ENCODE results near the gene VEGFB.

VEGFB gene

DNA sequence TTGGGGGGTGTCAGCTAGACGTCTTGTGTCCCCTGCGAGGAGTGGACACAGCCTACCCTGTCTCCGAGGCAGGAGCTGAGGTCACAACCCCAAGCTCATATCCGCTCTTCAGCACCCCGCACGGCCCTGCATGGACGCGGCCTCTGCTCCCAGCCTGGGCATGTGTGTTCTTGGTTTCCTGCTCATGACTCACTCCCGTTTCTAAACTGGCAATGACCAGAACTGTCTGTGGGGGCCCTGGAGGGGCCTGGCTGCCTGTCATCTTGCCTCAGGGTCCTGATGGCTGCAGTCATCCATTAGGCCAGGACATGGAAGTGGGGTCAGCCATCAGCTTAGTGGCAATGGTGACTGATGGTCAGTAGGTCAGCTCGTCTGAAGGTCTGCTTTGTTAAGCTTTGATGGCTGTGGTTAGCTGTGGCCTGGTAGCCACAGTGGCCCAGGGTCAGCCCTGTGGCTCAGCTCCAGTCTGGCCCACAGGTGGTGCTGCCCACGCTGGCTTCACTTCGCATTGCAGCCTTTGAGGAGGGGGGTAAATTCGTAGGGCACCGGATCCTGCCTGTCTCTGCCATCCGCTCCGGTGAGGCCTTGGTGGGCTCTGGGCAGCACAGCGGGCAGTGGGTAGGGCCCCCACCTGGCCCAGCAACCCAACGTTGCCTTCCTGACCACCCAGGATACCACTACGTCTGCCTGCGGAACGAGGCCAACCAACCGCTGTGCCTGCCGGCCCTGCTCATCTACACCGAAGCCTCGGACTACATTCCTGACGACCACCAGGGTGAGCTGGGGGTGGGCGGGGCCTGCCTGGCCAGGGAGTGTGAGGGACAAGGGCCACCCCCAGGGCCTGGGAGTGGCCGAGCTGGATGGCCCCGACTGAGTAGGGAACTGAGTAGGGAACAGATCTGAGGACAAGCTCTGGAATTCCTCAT is 28.9 kb downstream of the VEGFB start:
- no peak for DNase-seq

DNA sequence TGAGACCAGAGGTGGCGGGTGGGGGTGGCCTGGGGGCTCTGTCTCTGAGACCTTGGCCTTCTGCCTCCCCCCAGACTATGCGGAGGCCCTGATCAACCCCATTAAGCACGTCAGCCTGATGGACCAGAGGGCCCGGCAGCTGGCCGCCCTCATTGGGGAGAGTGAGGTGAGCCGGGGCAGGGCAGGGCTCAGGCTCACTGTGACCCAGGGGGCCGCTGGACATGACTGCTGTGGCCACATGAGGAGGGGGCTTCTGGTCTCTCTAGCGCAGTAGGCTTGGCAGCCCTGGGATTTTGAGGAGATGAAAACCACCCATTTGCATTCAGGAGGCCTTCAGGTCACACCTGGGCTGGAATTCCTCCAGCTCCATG is 29.5 kb downstream of the VEGFB start:
- DNase-seq: no peak

DNA sequence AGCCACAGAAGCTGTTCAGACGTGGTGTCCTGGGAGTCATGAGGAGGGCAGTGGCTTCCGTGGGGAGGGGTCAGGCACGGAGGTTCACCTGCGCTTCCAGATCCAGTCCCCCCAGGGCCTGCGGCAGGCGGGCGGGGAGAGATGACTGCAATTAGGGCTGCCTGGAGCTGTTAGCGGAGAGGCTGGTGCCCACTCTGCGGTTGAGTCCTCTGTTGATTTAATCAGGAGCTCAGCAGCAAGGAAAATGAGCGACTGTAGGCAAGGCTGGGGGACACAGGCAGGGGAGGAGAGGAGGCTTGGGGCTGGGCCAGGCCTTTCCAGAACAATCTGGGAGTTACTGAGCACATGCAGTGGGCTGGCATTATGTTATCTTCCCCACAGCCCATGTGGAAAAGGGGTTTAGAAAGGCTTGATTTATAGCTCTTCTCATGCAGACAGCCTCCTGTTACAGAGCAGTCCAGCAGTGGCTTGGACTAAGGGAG is 30.0 kb downstream of the VEGFB start:
- DNase-seq: no peak

DNA sequence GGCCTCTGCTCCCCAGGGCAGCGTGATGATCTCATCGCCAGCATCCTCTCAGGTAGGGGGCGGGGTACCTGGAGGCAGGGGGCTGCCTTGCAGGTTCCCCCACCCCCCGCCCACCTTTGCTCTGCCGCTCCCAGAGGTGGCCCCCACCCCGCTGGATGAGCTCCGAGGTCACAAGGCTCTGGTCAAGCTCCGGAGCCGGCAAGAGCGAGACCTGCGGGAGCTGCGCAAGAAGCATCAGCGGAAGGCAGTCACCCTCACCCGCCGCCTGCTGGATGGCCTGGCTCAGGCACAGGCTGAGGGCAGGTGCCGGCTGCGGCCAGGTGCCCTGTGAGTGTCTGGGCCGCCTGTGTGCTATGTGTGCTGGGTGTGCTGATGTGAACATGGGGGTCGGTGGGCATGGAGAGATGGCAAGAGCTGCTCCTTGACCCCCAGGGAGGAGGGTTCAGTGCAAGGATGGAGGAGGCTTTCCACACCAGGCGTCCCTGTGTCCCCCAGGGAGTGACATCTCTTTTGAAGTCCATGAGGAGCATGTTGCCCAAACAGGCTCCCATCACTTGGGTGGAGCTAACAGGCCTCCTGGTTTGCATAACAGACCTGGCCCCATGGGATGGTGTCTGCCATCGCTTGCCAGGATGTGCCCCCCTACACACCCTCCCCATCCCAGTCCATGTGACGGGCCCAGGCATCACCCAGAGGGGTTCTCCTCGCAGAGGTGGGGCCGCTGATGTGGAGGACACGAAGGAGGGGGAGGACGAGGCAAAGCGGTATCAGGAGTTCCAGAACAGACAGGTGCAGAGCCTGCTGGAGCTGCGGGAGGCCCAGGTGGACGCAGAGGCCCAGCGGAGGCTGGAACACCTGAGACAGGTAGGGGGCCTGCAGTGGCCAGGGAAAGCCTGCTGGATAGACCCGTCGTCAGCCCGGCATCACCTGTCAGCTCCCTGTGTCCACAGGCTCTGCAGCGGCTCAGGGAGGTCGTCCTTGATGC is 31.1 kb downstream of the VEGFB start:
- DNase-seq: no peak

DNA sequence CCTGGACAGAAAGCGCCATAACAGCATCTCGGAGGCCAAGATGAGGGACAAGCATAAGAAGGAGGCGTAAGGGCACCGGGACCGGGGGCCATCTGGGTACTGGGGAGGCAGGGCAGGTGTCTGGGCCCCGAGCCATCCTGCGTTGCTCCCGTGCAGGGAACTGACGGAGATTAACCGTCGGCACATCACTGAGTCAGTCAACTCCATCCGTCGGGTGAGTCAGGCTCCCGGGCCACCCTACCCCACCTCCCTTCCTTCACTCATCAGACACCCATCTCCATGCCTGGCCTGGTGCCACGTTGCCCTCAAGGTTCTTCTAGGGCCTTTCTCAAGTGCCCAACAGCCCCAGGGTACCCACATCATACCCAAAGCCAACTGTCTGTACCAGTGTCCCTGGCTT is 32.0 kb downstream of the VEGFB start:
- DNase-seq: no peak

DNA sequence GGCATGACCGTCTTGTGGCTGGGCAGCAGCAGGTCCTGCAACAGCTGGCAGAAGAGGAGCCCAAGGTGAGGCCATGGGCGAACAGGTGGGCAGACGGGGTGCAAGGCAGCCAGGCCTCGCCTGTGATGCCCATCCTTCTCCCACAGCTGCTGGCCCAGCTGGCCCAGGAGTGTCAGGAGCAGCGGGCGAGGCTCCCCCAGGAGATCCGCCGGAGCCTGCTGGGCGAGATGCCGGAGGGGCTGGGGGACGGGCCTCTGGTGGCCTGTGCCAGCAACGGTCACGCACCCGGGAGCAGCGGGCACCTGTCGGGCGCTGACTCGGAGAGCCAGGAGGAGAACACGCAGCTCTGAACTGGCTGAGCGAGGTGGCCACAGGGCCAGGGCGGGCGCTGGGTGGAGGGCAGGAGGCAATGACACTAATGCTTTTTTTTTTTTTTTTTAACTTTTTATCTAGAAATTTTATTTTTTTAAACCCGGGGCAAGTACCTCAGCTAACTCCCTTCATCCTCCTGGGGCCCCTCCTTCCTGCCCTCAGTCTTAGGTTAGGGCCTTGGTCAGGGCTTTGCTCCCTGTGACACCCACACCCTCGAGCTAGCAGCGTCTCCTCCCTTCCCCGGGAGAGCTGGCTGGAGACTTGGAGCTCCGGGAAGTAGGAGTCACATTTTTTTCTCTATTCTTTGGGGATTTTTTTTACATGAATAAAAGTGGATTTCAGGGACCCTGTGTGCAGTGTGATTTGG is 33.0 kb downstream of the VEGFB start:
- DNase-seq: no peak

DNA sequence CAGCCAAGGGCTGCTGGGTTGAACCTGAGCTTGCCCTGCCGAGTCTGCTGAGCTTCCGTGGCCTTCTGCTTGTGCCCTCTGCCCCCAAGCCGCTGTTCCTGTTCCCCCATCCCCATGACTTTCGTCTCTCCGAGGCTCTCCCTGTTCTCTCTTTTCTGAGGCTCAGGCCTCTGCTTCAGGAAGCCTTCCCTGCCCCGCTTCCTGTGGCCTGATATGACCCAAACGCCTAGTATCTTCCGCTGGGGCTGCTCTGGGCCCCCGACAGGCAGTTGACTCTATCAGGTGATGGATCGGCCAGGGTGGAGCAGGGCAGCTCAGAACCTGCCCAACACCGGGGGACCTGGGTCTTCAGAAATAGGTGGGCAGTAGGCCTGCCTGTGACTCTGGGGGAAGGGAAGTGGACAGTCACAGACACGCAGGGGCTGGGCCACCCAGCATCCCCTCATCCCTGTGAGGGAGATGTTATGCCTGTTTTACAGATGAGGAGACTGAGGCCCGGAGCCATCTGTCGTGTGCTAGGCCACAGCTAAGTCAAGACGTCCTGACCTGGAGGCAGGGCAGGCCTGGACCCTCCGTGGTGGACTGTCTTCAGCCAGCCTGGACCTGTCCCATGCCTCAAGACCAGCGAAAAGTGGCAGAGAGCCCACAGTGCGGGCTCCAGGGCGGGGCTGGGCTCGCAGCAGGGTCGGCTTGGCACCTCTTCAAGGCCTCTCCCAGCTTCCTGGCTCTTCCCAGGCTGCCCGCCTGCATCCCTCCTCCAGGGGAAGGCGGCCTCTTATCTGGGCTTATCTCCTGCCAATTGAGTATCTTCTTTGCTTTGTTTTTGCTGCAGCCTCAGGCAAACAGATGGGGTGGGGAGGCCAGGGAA is 33.9 kb downstream of the VEGFB start:
- DNase-seq: no peak

DNA sequence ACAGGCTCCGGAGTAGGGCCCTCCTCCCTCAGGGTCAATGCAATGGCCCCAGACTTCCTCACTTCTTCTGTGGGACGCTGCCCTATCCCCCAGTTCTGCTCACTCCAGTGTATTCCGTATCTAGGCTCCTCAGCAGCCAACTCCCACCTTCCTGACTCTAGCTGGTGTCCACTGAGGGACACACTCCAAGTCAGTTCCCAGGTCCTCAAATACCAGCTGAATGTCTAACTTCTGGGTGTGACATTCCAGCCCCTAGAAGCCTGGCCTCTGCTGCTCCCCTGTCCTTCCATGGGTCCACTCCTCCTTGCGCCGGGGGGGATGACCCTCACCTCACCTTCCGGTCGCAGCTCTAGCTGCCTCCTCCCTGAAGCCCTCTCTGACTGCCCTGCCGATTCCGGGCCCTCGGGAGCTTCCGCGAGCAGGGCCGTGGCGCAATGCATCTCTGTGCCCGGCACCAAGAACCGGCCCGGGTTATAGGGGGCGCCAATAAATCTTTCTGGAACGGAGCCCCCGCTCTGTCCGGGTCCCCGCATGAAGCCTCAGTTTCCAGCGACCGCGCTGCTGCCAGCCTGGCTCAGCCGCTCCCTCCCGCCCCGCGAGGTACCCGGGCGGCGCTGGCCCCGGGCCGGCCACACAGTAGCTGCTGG is 34.6 kb downstream of the VEGFB start:
- no peak for DNase-seq

DNA sequence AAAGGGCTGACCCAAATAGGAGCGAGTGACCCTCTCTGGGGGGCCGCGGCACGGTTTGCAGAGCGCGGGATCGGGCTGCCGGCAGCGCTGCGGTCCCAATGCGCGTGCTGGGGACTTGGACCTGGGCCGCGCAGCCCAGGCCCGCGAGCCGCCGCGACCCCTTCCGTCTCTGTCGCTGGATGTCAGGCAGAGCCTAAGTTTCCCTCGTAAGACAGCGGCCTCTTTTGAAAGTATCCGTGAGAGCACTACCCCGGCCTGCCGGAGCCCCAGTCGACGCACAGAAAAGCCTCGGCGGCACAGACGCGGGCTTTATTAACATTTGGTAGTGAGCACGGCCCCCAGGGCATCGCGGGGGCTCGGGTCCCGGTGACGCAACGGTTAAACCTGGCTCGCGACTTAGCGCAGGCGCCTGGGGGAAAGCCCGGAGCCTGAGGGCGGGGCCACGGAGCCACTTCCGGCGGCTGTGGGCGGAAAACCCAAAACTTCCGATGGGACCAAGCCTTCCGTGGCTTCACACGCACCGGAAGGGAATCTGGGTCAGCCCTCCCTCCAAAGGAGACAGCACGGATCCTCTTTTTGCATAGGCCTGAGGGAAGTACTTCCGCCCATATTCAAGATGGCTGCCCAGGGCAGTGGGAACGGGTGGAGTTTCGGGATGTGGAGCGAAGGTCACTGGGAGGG is 35.3 kb downstream of the VEGFB start:
- peak; percentile 96 to 99 for DNase-seq

DNA sequence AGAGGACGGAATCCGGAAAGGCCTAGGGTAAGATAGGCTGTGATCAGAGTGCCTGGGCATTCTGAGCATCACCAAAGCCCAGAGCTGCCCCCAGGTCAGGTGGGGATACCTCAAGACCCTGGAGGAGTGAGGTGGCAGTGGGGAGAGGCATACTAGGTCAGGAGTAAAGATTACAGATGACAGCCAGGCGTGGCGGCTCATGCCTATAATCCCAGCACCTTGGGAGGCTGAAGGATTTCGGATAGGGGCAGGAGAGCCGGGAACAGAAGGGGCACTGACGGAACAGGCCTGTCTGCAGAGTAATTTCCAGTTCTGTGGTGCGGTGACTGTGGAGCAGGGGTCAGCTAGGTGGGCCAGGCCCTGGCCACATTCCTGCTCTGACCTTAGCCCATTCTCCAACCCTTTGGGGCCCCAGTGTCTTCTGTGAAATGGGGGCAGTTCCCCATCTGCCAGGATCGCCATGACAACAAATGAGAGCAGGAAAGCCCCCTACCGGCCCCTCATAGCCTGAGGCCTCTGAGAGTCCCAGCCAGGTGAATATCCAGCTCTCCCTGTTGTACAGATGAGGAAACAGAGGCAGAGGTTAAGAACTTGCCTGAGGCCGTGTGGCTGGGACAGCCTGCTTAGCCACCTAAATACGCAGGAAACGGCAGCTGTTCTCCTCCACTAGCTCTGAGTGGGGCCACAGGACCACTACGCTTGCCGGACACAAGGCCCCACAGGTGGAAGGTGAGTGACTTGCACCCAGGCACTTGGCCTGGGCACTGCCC is 40.8 kb downstream of the VEGFB start:
- no peak for DNase-seq

DNA sequence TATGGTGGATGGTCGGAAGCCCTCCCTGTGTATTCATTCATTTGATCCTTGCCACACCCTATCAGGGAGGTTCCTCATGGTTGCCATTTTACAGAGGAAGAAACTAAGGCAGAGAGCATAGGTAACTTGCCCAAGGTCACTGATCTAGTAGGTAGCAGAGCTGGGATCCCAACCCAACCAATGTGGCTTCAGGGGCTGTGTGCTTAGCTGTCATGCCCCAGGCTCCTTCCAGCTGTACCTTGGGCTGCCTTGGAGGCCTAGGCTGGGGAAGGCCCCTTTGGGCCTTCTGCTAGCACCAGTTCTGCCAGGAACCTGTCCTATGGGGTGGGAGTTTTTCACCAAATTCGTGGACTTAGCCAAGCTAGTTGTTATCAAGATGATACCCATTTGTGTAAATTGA is 41.5 kb downstream of the VEGFB start:
- no peak for DNase-seq

DNA sequence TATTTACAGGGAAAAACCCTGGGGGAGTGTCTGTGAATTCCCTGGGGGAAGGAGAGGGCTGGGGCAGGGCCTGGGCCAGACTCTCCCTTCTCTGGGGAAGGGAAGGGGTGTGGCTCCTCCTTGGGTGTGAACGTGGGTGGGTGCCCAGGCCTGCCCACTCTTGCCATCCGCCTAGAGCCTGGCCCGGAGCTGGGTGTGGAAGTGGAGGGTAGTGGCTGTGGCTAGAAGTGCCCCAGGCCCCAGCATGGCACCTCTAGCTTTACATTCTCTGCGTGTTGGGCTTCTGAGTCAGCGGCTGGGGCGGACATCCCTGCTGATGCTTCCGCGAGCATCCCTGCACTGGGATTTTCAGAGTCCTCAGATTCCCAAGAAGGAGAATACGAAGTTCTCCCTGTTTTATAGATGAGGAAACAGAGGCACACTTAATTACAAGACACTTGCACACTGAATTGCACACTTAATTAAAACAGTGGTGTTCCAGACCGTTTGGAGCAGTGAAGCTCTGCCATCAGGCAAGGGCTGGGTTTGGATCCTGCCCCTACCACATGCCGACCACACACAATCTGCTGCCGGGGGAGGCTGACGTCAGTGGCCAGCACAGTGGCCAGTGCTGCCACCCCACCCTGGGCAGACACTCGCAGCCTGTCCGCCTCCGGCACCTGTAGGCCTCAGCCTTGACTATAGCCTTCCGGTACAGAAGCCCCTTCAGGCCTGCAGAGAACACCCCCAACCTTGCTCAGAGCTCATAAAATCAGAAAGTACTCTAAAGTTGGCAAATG is 42.5 kb downstream of the VEGFB start:
- DNase-seq: no peak

DNA sequence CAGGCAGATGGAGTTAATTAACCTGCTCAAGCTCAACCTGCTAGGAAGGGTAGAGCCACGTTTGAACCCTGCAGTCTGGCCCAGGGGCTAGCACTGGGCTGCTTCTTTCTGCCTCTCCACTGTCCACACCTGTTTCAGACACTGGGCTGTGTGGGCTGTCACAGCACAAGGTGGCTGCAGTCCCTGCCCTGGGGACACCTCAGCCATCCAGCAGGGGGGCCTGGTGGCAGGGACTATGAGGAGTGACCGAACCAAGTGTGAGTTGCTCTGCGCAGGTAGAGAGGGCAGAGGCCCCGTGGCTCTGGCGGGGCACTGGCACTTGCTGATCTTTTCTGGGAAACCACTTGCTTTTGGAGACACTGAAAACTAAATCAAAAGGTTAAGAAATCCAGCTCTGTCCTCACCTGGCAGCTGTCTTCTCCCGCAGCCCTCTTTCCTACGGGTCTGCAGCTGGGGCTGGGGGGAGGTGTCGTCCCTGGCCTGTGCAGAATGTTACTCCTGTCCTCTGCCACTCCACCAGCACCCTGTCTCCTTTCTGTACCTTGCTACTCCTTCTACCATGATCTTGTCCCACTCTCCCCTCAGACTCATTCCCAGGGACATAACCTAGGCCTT is 44.3 kb downstream of the VEGFB start:
- DNase-seq: no peak

DNA sequence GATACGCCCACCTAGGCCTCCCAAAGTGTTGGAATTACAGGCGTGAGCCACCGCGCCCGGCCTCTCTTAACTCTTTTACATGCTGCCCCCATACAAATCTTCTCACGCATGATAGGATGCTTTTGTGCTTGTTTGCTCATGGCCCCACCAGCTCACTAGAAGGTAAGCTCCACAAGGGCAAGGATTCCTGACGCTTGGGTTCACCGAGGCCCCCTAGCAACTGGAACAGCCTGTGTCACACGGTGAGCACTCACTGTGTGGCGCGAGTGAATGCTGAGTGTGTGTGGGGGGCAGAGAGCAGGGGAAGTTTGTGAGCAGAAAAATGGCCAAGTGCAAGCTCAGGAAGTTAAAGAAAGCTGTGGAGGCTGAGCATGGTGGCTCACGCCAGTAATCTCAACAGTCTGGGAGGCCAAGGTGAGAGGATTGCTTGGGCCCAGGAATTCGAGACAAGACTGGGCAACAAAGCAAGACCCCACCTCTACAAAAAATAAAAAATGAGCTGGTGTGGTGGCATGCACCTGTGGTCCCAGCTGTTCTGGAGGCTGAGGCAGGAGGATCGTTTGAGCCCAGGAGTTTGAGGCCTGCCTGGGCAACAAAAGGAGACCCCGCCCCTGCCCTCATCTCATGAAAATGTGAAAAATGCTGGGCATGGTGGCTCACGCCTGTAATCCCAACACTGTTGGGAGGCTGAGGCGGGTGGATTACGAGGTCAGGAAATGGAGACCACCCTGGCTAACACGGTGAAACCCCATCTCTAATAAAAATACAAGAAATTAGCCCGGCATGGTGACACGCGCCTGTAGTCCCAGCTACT is 47.8 kb downstream of the VEGFB start:
- no peak for DNase-seq

DNA sequence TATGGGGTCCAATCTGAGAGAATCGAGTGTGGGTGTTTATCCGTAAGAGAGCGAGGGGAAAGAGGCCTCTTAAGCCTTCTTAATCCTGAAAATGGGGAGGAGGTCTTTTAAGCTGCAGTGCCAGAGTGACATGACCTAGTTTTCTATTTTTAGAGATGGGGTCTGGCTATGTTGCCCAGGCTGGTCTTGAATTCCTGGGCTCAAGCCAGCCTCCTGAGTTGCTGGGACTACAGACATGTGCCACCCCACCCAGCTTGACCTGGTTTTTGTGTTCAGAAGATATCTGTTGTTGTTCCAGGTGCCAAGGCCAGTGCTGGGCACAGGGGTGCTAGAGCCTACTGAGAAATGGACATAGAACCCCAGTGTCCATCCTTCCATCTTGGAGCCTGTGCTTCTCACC is 48.7 kb downstream of the VEGFB start:
- no peak for DNase-seq

DNA sequence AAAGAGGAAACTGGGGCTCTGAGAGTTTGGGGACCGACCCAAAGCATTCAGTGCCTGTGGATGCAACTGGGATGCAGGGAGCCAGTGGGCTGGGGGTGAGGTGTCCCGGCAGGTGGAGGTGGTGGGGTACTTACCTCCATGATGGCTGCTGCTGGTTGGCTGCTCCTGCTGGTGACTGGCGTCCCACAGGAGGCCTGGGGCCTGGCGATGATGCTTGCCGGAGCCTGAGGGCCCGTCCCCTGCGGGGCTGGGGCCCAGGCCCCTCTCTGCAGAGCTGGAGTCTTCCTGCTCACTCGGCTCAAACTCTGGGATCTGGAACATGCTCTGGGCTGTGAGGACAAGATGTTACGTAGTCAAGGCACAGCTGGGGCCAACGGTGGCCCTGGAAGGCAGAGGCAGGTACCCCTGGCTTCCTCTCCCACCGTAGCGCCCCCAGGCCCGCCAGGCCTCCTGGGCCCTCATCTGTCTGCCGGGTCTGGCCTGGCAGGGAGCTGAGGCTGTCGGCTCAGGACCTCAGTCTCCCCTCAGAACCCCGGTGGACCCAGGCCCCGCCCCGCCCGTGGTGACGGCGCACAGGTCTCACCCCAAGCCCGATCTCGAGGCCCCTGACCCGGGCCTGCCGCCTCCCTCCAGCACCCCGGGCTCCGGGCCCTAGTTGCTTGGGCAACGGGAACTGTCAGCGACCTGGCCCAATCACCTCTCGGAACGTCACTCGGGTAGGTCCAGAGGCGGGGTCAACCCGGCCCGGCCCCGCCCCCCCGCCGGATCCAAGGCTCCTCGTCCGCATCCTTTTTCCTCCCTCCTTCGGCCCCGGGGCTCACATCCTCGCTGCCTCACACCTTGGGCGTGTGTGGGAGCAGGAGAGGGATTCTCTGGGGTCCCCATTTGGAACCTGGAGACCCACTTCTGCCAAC is 49.9 kb downstream of the VEGFB start, which contains the start of gene BAD:
Gene BAD, minus strand, starts transcription at position 618 of the 914 bp plus-strand sequence. Its CDS starts 297 bp downstream, at position 321.
- peak; percentile 80 to 84 for DNase-seq

All from cerebellar nuclear complex (tissue), 1 donor.